Osteoblast (primary cell): ENCODE results near the gene CEP170B. TPM values are rescaled to one million over a fixed set of nuclear protein-coding genes. Genes with fewer than 3 reads are reported as not detected.

ENCODE experiments used
- DNase-seq: peaks from one replicate; pipeline ENCODE4 v3.0.0; 2011; ENCODE audit warnings: low spot score, mixed read lengths; ENCODE audit not compliant: insufficient read length; ENCODE audit errors: missing footprints
- H2AFZ ChIP-seq: 2 replicates; pipeline ENCODE4 v1.6.0; 2011; ENCODE audit warnings: mild to moderate bottlenecking, low read length
- H3K27ac ChIP-seq: 2 replicates; pipeline ENCODE4 v1.5.1; 2011; ENCODE audit warnings: mild to moderate bottlenecking, low read depth, low read length, moderate library complexity
- H3K27me3 ChIP-seq: 2 replicates; pipeline ENCODE4 v1.6.0; 2012; ENCODE audit warnings: mild to moderate bottlenecking, control low read depth, inconsistent platforms, low read length, moderate library complexity; ENCODE audit not compliant: insufficient read depth
- H3K36me3 ChIP-seq: 2 replicates; pipeline ENCODE4 v1.5.1; 2011; ENCODE audit warnings: mild to moderate bottlenecking, low read length, control low read depth, moderate library complexity; ENCODE audit not compliant: insufficient read depth
- H3K4me1 ChIP-seq: 2 replicates; pipeline ENCODE4 v1.5.1; 2011; ENCODE audit warnings: mild to moderate bottlenecking, low read length, control low read depth, moderate library complexity; ENCODE audit not compliant: insufficient read depth
- H3K4me2 ChIP-seq: 2 replicates; pipeline ENCODE4 v1.6.0; 2011; ENCODE audit warnings: mild to moderate bottlenecking, low read length; ENCODE audit not compliant: insufficient read depth
- H3K4me3 ChIP-seq: fragments of 200-600 bp; sonication (generic); 3 replicates; pipeline ENCODE4 v1.5.1; 2012; ENCODE audit warnings: mild to moderate bottlenecking, low read length, inconsistent platforms; ENCODE audit not compliant: insufficient read depth
- H3K79me2 ChIP-seq: 2 replicates; pipeline ENCODE4 v1.6.0; 2012; ENCODE audit warnings: mild to moderate bottlenecking, low read length, control low read depth, inconsistent platforms; ENCODE audit not compliant: insufficient read depth
- H3K9me3 ChIP-seq: 2 replicates; pipeline ENCODE4 v1.5.1; 2011; ENCODE audit warnings: low read depth, low read length, control low read depth
- H4K20me1 ChIP-seq: 2 replicates; pipeline ENCODE4 v1.6.0; 2012; ENCODE audit warnings: mild to moderate bottlenecking, low read length, control low read depth; ENCODE audit not compliant: insufficient read depth
- total RNA-seq: library from RNA; depleted of rRNA; stranded (reverse); fragments of >200 nt; gene quantifications from 2 replicates; pipeline ENCODE4 v1.2.3, GENCODE V29; 2012
- TF ChIP-seq, protein P1 (sequence below): IDR thresholded peaks from 2 replicates; pipeline ENCODE4 v1.5.1; 2011; ENCODE audit warnings: mild to moderate bottlenecking, low read depth, low read length, moderate library complexity; ENCODE audit errors: extremely low read depth

The CEP170B gene
- total RNA-seq, 1 donor, result 21.0 TPM

DNA sequence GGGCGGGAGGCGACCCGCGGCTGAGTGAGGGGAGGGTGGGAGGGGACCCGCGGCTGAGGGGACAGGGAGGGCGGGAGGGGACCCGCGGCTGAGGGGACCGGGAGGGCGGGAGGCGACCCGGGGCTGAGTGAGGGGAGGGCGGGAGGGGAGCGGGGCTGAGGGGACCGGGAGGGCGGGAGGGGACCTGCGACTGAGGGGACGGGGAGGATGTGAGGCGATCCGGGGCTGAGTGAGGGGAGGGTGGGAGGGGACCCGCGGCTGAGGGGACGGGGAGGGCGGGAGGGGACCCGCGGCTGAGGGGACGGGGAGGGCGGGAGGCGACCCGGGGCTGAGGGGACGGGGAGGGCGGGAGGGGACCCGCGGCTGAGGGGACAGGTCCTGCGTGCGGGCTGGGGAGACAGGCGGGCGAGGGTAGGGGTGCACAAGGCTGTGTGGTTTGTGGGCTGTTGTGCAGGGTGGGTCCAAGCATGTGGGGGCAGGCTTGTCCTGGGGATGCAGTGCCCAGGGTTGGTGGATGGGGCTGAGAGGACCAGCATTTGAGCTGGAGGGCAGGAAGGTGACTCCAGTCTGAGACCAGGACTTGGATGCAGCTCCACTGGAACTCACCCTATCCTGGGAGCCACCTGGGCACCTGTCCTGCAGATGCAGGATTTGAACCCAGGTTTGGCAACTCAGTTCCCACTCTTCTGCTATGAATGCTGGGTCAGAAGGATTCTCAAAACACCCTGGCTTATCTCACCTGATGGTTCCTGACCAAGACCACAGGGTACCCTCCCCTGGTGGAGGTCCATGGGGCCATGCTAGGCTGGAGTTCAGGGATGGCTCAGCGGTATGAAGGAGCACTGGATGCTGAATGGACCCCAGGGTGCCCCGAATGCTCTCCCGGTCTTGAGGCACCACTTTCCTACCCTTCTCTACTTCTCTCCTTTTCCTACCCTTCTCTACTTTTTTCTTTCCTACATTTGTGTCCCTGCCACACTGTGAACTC lies 69.0 kb downstream of the CEP170B start:
- no peaks in the 10 kb centered on the region for H4K20me1 ChIP-seq

DNA sequence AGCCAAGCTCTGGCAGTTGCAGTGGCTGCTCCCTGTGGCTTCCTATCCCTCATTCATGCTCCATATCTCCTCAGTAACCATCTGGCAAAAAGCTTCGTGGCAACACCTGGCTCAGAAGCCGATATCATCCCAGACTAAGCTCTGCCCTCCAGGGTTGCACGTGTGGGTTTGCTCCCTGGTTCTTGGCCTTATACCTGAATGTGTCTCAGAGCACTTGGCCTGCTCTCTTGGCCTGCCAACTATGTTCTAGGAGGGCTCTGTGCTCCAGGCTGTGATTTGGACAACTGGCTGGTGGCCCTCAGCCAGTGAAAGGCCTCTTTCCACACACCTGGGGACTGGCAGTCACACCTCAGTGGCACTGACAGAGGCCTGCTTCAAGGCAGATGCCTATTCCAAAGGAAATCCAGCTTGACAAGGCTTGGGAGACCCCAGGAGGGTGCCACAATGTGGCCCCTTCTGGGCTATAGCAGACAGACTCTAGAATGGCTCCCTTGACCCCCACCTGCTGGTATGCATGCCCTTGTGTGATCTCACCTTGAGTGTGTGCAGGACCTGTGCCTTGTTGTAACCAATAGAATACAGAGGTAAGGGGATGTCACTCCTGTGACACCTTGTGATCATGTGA lies 70.1 kb downstream of the CEP170B start:
- Histone ChIP-seq H3K4me3 (no peak overlapping the region), H2AFZ (no peak overlapping the region), H3K4me2 (no peak overlapping the region), H3K79me2 (no peaks in the 10 kb centered on the region), H3K36me3 (no peaks in the 10 kb centered on the region), H3K27me3 (peaks cover 35% of the 10 kb centered on the region), H3K4me1 (no peaks in the 10 kb centered on the region), H4K20me1 (no peaks in the 10 kb centered on the region), H3K27ac (no peak overlapping the region), H3K9me3 (no peaks in the 10 kb centered on the region)
- DNase-seq, result peak; percentile 30
- TF ChIP-seq, protein P1, sequence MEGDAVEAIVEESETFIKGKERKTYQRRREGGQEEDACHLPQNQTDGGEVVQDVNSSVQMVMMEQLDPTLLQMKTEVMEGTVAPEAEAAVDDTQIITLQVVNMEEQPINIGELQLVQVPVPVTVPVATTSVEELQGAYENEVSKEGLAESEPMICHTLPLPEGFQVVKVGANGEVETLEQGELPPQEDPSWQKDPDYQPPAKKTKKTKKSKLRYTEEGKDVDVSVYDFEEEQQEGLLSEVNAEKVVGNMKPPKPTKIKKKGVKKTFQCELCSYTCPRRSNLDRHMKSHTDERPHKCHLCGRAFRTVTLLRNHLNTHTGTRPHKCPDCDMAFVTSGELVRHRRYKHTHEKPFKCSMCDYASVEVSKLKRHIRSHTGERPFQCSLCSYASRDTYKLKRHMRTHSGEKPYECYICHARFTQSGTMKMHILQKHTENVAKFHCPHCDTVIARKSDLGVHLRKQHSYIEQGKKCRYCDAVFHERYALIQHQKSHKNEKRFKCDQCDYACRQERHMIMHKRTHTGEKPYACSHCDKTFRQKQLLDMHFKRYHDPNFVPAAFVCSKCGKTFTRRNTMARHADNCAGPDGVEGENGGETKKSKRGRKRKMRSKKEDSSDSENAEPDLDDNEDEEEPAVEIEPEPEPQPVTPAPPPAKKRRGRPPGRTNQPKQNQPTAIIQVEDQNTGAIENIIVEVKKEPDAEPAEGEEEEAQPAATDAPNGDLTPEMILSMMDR, result no peak

More for the DNA sequence above, 69.0 kb downstream of the CEP170B start:
- H2AFZ ChIP-seq, result no peak overlapping the region
- no peaks in the 10 kb centered on the region for H3K4me1 ChIP-seq
- TF ChIP-seq, protein P1, result no peak
- H3K36me3 ChIP-seq, result no peaks in the 10 kb centered on the region
- peak; percentile 88 for DNase-seq
- H3K27ac ChIP-seq, result no peak overlapping the region
- no peak overlapping the region for H3K4me2 ChIP-seq
- H3K27me3 ChIP-seq, result peaks cover 32% of the 10 kb centered on the region
- H3K4me3 ChIP-seq, result no peak overlapping the region
- H3K79me2 ChIP-seq, result no peaks in the 10 kb centered on the region
- H3K9me3 ChIP-seq, result no peaks in the 10 kb centered on the region

DNA sequence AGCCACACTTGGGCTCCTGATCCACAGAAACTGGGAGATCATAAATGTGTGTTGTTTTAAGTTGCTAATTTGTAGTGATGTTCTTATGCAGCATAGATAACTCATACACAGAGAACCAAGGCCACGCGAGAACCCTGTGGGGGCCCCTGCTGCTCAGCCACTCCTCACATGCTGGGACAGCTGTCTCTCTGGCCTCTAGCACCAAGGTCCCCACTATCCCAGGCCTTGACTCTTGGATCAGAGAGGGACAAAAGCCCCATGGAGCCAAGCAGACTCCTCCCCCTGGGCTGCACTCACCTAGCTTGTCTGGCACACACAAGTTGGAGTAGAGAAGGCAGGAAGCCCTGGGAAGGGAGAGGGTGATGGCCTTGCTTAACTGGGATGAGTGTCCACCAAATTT lies 70.9 kb downstream of the CEP170B start:
- TF ChIP-seq, protein P1, result no peak
- no peak overlapping the region for H3K27ac ChIP-seq

More for the DNA sequence above, 70.9 kb downstream of the CEP170B start:
- H4K20me1 ChIP-seq, result no peaks in the 10 kb centered on the region
- no peak overlapping the region for H2AFZ ChIP-seq
- no peaks in the 10 kb centered on the region for H3K4me1 ChIP-seq
- H3K36me3 ChIP-seq, result no peaks in the 10 kb centered on the region
- peaks cover 35% of the 10 kb centered on the region for H3K27me3 ChIP-seq
- no peak overlapping the region for H3K4me2 ChIP-seq
- no peaks in the 10 kb centered on the region for H3K9me3 ChIP-seq
- DNase-seq, result peak; percentile 25
- no peaks in the 10 kb centered on the region for H3K79me2 ChIP-seq
- no peak overlapping the region for H3K4me3 ChIP-seq
